ENCODE measurements around the gene DEFB131B.
"Not testable (repeated sequence)": the region's sequence is repeated elsewhere in the genome, so short reads cannot be mapped to it uniquely, and the experiment has no call there.

DNA sequence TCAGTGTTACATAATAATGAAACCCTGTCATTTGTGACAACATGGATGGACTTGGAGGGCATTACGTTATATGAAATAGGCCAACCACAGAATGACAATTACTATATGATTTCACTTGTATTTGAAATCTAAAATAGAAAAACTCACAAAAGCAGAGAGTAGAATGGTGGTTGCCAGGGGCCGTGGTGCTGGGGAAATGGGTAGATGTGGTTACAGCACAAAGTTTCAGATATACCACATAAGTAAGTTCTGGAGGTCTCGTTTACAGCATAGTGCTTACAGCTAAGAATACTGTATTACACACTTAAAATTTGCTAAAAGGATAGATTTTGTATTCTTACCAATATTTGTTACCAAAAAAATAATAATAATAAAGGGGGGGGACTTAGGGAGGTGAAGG, 48.6 kb upstream of the DEFB131B start:
- TF ChIP-seq, protein P1, sequence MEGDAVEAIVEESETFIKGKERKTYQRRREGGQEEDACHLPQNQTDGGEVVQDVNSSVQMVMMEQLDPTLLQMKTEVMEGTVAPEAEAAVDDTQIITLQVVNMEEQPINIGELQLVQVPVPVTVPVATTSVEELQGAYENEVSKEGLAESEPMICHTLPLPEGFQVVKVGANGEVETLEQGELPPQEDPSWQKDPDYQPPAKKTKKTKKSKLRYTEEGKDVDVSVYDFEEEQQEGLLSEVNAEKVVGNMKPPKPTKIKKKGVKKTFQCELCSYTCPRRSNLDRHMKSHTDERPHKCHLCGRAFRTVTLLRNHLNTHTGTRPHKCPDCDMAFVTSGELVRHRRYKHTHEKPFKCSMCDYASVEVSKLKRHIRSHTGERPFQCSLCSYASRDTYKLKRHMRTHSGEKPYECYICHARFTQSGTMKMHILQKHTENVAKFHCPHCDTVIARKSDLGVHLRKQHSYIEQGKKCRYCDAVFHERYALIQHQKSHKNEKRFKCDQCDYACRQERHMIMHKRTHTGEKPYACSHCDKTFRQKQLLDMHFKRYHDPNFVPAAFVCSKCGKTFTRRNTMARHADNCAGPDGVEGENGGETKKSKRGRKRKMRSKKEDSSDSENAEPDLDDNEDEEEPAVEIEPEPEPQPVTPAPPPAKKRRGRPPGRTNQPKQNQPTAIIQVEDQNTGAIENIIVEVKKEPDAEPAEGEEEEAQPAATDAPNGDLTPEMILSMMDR (conservative IDR thresholded peaks at IDR 0.05; ENCODE audit: low read length), result not testable (repeated sequence)
- TF ChIP-seq EZH2phosphoT487 (IDR thresholded peaks at IDR 0.05; ENCODE audit: borderline replicate concordance, low read depth, low read length), result not testable (repeated sequence)
